BLaER1 treated with 17β-estradiol and CSF1 and Interleukin-3, amounts not matched to agents 10 nM and 100 nM (cell line): ENCODE data around the gene MEN1.

ENCODE experiments used
- H3K27ac ChIP-seq, 11 experiments: shearing (Covaris generic); formaldehyde crosslinking; 2 replicates each; pipeline ENCODE4 v1.8.1; 2022
- H3K27me3 ChIP-seq, 11 experiments: shearing (Covaris generic); formaldehyde crosslinking; 2 replicates each; pipeline ENCODE4 v1.8.1; 2022
- H3K36me3 ChIP-seq, 11 experiments: shearing (Covaris generic); formaldehyde crosslinking; 2 replicates each; pipeline ENCODE4 v1.8.1; 2022
- H3K4me1 ChIP-seq, 10 experiments: shearing (Covaris generic); formaldehyde crosslinking; 2 replicates each; pipeline ENCODE4 v1.8.1; 2022
- H3K4me2 ChIP-seq, 11 experiments: shearing (Covaris generic); formaldehyde crosslinking; 2 replicates each; pipeline ENCODE4 v1.8.1; 2022
- H3K4me3 ChIP-seq, 10 experiments: shearing (Covaris generic); formaldehyde crosslinking; 2 replicates each; pipeline ENCODE4 v1.8.1; 2022
- H3K9ac ChIP-seq, 11 experiments: shearing (Covaris generic); formaldehyde crosslinking; 2 replicates each; pipeline ENCODE4 v1.8.1; 2022
- H3K9me3 ChIP-seq, 11 experiments: shearing (Covaris generic); formaldehyde crosslinking; replicated peaks in 1 of 11; 2 replicates each; pipeline ENCODE4 v1.8.1; 2022
- H4K20me1 ChIP-seq, 11 experiments: shearing (Covaris generic); formaldehyde crosslinking; 2 replicates each; pipeline ENCODE4 v1.8.1; 2022
- Cebpa-rat ChIP-seq, 11 experiments: shearing (Covaris generic); IDR thresholded peaks; 2 replicates each; pipeline ENCODE4 v1.8.1; 2022

Gene MEN1

DNA sequence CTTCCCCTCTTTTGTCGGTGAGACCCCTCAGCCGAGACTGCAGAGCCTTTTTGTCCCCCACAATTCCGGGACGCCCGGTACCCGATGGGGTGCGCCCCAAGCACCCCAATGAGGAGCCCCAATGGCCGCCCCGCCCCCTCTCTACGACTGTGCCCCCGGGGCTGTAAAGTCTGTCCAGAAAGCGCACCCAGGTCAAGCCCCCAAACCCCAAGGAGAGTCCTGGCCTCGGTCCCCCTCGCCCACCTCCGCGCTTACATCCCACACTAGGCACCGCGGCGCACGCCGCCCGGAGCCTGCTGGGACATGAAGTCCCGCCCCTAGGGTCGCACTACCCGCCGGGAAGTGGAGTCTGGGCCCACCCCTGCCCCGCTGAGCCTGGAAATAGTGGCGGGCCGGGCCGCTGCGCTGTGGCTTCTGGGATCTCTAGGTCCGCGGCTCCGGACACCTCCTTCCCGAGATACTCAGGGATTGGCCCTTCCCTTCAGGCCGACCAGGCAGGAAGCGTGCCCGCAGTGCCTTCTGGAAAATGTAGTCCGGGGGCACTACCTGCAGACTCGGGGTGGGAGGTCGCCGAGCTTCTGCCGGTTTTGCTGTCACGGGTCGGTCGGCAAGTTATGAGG, at the start of gene MEN1:
Gene MEN1 (minus strand): TSS at position 281 of the 620 bp plus-strand sequence. CDS start 442 bp downstream, outside the sequence.
- peak within 1 kb of the TSS in 10 of 11 experiments; percentile 55 to 81 (median 69); a peak in 20 of 22 replicates for H3K27ac ChIP-seq
- peak within 1 kb of the TSS; percentile 89 to 99 (median 98) for H3K4me2 ChIP-seq
- peaks cover 15 to 30% (median 27%) of the 10 kb centered on the region in 11 experiments for H3K36me3 ChIP-seq
- no peak for TF ChIP-seq Cebpa-rat (IDR thresholded peaks at IDR 0.05)
- no peaks in the 10 kb centered on the region for H3K9me3 ChIP-seq
- H3K9ac ChIP-seq = peak within 1 kb of the TSS; percentile 78 to 87 (median 82)
- H3K4me1 ChIP-seq = peaks cover 21 to 68% (median 53%) of the 10 kb centered on the region in 10 experiments
- H4K20me1 ChIP-seq = peaks cover 0 to 26% (median 0%) of the 10 kb centered on the region in 11 experiments; a peak in 7 of 22 replicates
- H3K27me3 ChIP-seq = no peaks in the 10 kb centered on the region
- peak within 1 kb of the TSS; percentile 69 to 93 (median 84) for H3K4me3 ChIP-seq

DNA sequence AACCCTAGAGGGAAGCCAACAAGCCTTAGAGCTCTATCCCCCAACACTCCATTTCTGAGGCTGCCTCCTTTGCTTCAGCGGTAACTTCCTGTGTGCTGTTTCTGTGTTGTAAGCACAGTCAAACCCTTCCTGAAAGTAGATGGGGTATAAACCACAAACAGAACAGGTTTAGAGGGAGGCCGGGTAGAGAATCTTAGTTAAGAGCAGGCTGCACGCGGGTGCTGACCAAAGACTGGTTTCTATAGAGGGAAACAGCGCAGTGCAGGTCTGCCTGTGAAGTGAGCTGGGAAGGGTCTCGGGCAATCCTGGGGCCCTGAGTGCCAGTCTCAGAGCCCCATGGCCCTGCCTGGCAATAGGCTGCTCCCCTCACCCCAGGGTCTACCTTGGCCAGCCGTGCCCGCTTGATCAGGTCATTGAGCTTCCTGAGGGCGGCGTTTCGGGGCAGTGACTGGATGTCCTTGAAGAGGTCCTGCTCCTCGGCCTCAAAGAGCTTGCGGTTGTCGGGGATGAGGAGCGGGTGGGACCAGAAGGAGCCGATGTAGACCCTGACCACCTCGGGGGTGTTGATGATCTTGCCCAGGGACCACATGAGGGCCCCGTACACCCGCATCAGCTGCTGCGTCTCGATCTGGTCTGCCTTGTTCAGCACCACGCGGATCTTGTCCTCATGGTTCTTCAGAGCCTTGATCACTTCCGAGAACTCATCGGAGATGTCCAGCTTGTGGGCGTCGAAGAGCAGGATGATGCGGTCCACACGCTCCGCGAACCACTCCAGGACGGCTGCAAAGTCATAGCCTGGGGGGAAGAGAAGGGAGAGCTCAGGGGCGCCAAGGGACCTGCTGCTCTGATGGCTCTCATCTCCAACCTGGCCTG, 49.4 kb upstream of the MEN1 start:
- H3K9ac ChIP-seq = peak overlapping the region; percentile 63 to 88 (median 81)
- H3K36me3 ChIP-seq = peaks cover 12 to 47% (median 22%) of the 10 kb centered on the region in 11 experiments
- peak in 5 of 11 experiments; percentile 35 to 69 (median 54); a peak in 6 of 22 replicates for TF ChIP-seq Cebpa-rat (IDR thresholded peaks at IDR 0.05)
- peak overlapping the region in 9 of 10 experiments; percentile 10 to 59 (median 43); a peak in 15 of 20 replicates for H3K4me3 ChIP-seq
- peaks cover 100% of the 10 kb centered on the region in 10 experiments for H3K4me1 ChIP-seq
- peaks cover 5 to 55% (median 17%) of the 10 kb centered on the region in 11 experiments; a peak in 15 of 22 replicates for H4K20me1 ChIP-seq
- H3K9me3 ChIP-seq = no peaks in the 10 kb centered on the region
- peak overlapping the region; percentile 93 to 100 (median 98) for H3K4me2 ChIP-seq
- H3K27me3 ChIP-seq = no peaks in the 10 kb centered on the region
- H3K27ac ChIP-seq = peak overlapping the region; percentile 45 to 98 (median 93); a peak in 21 of 22 replicates

DNA sequence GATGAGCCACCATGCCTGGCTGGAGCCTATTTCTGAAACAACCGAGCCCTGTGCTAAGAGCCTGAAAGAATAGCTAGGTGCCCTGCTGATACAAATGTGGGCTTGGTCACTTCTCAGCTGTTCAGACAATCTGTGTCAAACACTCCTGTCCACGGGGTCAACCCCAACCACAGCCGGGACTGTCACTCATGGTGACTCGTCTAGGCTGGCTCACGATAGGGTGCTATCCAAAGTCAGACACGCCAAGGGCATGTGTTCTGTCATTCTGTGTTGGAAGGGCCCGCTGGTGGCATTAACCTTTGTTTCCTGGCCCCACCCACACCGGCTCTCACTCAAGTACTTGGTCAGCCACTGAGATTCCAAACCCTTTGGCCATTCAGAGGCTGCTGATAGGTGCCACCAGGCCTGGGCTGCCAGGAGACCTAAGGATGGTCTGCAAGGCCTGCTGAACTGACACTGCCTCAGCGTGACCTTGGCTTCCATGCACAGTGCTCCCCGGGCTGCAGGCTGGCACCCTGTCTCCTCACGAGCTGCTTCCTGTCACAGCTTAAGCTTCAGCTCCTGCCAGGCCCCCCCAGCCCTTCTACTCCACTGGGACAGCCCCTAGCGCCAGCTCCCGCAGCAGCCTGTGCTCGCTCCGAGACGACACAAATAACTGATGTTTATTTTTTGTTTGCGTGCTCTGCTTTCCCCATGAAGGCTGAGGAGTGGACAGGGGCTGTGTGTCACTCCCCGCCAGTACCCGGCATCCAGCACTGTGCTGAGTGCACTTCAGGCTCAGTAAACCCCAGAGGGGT, 48.3 kb upstream of the MEN1 start:
- Histone ChIP-seq H3K27me3 (no peaks in the 10 kb centered on the region), H3K4me2 (peak overlapping the region; percentile 93 to 100 (median 98)), H3K9ac (peak overlapping the region; percentile 63 to 88 (median 81); a peak in 21 of 22 replicates), H3K4me1 (peaks cover 100% of the 10 kb centered on the region in 10 experiments), H3K27ac (peak overlapping the region in 10 of 11 experiments; percentile 55 to 98 (median 94); a peak in 21 of 22 replicates), H3K9me3 (no peaks in the 10 kb centered on the region), H3K4me3 (peak overlapping the region in 9 of 10 experiments; percentile 10 to 59 (median 43); a peak in 13 of 20 replicates), H4K20me1 (peaks cover 0 to 55% (median 17%) of the 10 kb centered on the region in 11 experiments; a peak in 12 of 22 replicates), H3K36me3 (peaks cover 22 to 57% (median 33%) of the 10 kb centered on the region in 11 experiments)
- TF ChIP-seq Cebpa-rat (IDR thresholded peaks at IDR 0.05) = no peak

DNA sequence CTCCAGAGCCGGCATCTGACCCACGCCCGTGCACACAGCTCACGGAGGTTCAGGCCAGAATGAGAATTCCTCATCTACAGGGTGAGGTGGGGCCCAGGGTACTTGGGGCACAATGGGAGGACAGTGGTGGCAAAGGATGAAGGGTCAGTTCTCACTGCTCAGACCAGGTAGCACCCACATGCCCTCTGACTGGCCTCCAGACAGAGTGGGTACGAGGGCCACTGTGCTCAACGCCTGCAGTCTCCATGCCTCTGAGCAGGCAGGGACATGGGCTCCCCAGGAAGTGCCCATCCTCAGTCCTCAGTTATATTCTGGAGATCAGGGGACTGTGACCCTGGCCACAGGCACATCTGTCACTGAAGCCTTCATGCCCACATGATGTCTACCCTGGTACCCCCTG, 47.1 kb upstream of the MEN1 start:
- Histone ChIP-seq H3K9ac (peak overlapping the region; percentile 40 to 88 (median 76); a peak in 19 of 22 replicates), H3K27me3 (no peaks in the 10 kb centered on the region), H3K4me1 (peaks cover 100% of the 10 kb centered on the region in 10 experiments)

DNA sequence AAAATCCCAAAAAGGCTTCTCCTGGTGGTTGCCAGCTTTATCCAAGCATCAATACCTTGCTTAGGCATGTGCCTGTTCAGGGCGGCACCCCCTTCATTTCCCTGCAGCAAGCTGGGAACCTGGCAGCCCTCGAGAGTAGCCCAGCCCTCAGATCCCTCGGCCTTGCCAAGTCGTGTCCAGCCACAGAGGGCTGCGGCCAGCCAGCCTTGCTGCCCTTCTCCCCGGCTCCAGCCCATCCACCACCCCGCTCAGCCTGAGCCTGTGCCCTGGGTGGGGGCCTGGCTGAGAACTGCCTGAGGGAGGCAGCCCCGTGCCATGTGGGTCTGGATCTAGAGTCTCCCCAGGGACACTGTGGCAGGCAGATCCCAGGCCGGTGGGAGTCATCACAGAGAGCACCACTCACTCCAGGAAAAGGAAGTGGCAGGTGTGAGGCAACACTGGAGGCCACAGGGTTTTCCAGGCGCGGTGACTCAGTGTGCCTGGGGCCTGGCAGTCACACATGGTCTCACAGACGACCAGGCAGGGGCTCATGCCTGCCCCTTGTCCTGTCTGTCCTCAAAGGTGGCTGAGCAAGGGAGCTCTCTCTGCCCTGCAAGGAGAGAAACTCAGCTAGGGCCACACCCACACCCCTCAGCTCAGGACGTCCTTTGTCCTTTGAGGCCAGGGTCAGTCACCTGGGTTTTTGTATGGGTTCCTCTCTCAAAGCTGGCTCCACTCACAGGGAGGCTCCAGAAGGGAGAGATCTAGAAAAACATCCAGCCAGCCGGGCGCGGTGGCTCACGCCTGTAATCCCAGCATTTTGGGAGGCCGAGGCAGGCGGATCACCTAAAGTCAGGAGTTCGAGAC, 46.3 kb upstream of the MEN1 start:
- TF ChIP-seq Cebpa-rat (IDR thresholded peaks at IDR 0.05) = peak; percentile 11 to 93 (median 85); a peak in 18 of 22 replicates
- H3K27me3 ChIP-seq = no peaks in the 10 kb centered on the region
- H3K9ac ChIP-seq = peak overlapping the region; percentile 40 to 88 (median 76)
- H3K4me2 ChIP-seq = peak overlapping the region; percentile 93 to 100 (median 98)
- H3K4me1 ChIP-seq = peaks cover 100% of the 10 kb centered on the region in 10 experiments
- peak overlapping the region in 6 of 10 experiments; percentile 9 to 57 (median 30); a peak in 8 of 20 replicates for H3K4me3 ChIP-seq
- H3K36me3 ChIP-seq = peaks cover 24 to 69% (median 48%) of the 10 kb centered on the region in 11 experiments
- peaks cover 12 to 64% (median 30%) of the 10 kb centered on the region in 11 experiments; a peak in 18 of 22 replicates for H4K20me1 ChIP-seq
- H3K9me3 ChIP-seq = no peaks in the 10 kb centered on the region
- H3K27ac ChIP-seq = peak overlapping the region in 10 of 11 experiments; percentile 47 to 98 (median 94); a peak in 19 of 22 replicates

More for the DNA sequence above, 47.1 kb upstream of the MEN1 start:
- no peak for TF ChIP-seq Cebpa-rat (IDR thresholded peaks at IDR 0.05)
- Histone ChIP-seq H3K4me2 (peak overlapping the region; percentile 93 to 100 (median 98)), H3K36me3 (peaks cover 24 to 61% (median 45%) of the 10 kb centered on the region in 11 experiments), H3K9me3 (no peaks in the 10 kb centered on the region), H3K27ac (peak overlapping the region in 10 of 11 experiments; percentile 39 to 98 (median 94); a peak in 19 of 22 replicates), H3K4me3 (peak overlapping the region in 2 of 10 experiments; percentile 8 to 30; a peak in 3 of 20 replicates), H4K20me1 (peaks cover 5 to 55% (median 22%) of the 10 kb centered on the region in 11 experiments; a peak in 16 of 22 replicates)

DNA sequence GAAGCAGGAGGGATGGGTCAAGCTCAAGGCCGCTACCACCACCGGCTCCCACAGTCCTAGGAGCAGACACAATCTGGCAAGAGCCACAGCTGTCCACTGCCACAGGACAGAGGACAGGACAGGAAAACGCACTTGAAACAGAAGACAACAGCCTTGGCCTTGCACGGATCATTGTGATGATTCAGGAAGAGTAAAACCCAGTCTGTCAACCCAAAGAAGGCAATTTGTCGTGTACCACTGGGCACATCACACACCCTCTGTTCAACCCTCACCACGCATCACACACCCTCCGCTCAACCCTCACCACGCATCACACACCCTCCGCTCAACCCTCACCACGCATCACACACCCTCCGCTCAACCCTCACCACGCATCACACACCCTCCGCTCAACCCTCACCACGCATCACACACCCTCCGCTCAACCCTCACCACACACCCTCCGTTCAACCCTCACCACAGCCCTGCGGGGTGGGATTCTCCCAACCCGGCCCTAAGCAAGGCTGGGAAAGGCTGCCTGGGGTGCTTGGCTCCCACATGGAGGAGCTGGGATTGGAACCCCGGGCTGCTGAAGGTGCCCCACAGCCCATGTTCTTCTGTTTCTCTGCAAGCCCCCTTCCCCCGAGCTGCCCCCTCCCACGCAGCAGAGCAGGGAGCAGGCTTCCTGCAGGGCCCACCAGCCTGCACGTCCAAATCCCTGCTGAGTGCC, 45.4 kb upstream of the MEN1 start:
- Histone ChIP-seq H3K9me3 (no peaks in the 10 kb centered on the region), H3K4me3 (peak overlapping the region in 6 of 10 experiments; percentile 9 to 57 (median 35); a peak in 9 of 20 replicates), H3K27me3 (no peaks in the 10 kb centered on the region), H3K27ac (peak overlapping the region in 10 of 11 experiments; percentile 47 to 98 (median 94); a peak in 19 of 22 replicates), H3K36me3 (peaks cover 24 to 69% (median 45%) of the 10 kb centered on the region in 11 experiments), H3K4me2 (peak overlapping the region; percentile 93 to 100 (median 98)), H3K4me1 (peaks cover 100% of the 10 kb centered on the region in 10 experiments), H4K20me1 (peaks cover 16 to 67% (median 38%) of the 10 kb centered on the region in 11 experiments; a peak in 20 of 22 replicates), H3K9ac (peak overlapping the region in 10 of 11 experiments; percentile 40 to 88 (median 77); a peak in 17 of 22 replicates)
- TF ChIP-seq Cebpa-rat (IDR thresholded peaks at IDR 0.05) = no peak
